OCI-LY3 (cell line): ENCODE data around the gene TAPBPL.

Experiments
- H2AFZ ChIP-seq: fragments of 200-600, 300-600 bp; shearing (Covaris generic); 2 replicates; pipeline ENCODE4 v1.6.0; 2014; ENCODE audit warnings: antibody characterized with exemption, low read depth, low read length
- H3K27ac ChIP-seq: fragments of 200-600, 300-600 bp; sonication (generic); 2 replicates; pipeline ENCODE4 v1.5.1; 2014; ENCODE audit warnings: mild to moderate bottlenecking, low read length, moderate library complexity, mixed read lengths
- H3K27me3 ChIP-seq: fragments of 200-600, 300-600 bp; sonication (generic); 2 replicates; pipeline ENCODE4 v1.6.1; 2014; ENCODE audit warnings: low read depth, low read length, mixed read lengths
- H3K36me3 ChIP-seq: fragments of 200-600, 300-600 bp; sonication (generic); replicated peaks from 2 replicates; pipeline ENCODE3; 2014; ENCODE audit warnings: low read depth, low read length, mixed read lengths
- H3K4me1 ChIP-seq: fragments of 300-600, 200-600 bp; sonication (generic); 2 replicates; pipeline ENCODE4 v1.6.1; 2014; ENCODE audit warnings: low read length, mixed read lengths
- H3K4me2 ChIP-seq: fragments of 200-600, 300-600 bp; sonication (generic); 2 replicates; pipeline ENCODE4 v1.6.1; 2014; ENCODE audit warnings: low read length, mixed read lengths
- H3K4me3 ChIP-seq: fragments of 300-600, 200-600 bp; sonication (generic); 2 replicates; pipeline ENCODE4 v1.5.1; 2014; ENCODE audit warnings: antibody characterized with exemption, mild to moderate bottlenecking, low read length, moderate library complexity
- H3K79me2 ChIP-seq: fragments of 300-600, 200-600 bp; shearing (Covaris generic); 2 replicates; pipeline ENCODE4 v1.6.1; 2014; ENCODE audit warnings: mild to moderate bottlenecking, low read length, mixed read lengths
- H3K9ac ChIP-seq: fragments of 300-600, 200-600 bp; shearing (Covaris generic); 2 replicates; pipeline ENCODE4 v1.6.0; 2014; ENCODE audit warnings: mild to moderate bottlenecking, low read length, moderate library complexity
- H3K9me3 ChIP-seq: fragments of 200-600, 300-600 bp; shearing (Covaris generic); 2 replicates; pipeline ENCODE4 v1.6.1; 2014; ENCODE audit warnings: low read length, mixed read lengths; ENCODE audit not compliant: insufficient read depth
- H4K20me1 ChIP-seq: fragments of 200-600, 300-600 bp; sonication (generic); 2 replicates; pipeline ENCODE4 v1.6.1; 2016; ENCODE audit warnings: low read length, mixed read lengths; ENCODE audit not compliant: insufficient read depth
- CTCF ChIP-seq: fragments of 200-600, 300-600 bp; sonication (generic); IDR thresholded peaks from 2 replicates; pipeline ENCODE4 v1.5.1; 2014; ENCODE audit warnings: antibody characterized with exemption, low read length, low read depth
- EZH2phosphoT487 ChIP-seq: fragments of 200-600 bp; shearing (Covaris generic); IDR thresholded peaks from 2 replicates; pipeline ENCODE4 v1.6.1; 2018; ENCODE audit warnings: antibody characterized with exemption, mixed run types, low read depth

Gene TAPBPL

GRCh38 chr12:6435961-6436715 lies 15.7 kb upstream of the TAPBPL start:
- peaks cover 6% of the 10 kb centered on the region; the same call in 1 of the 2 replicates for H3K4me1 ChIP-seq
- H2AFZ ChIP-seq, result no peak overlapping the region
- no peak overlapping the region for H3K9ac ChIP-seq
- H3K4me3 ChIP-seq, result no peak overlapping the region
- H3K27me3 ChIP-seq, result no peaks in the 10 kb centered on the region
- H3K9me3 ChIP-seq, result no peaks in the 10 kb centered on the region
- no peak overlapping the region for H3K4me2 ChIP-seq
- no peaks in the 10 kb centered on the region for H3K36me3 ChIP-seq
- no peak overlapping the region for H3K27ac ChIP-seq
- no peaks in the 10 kb centered on the region for H4K20me1 ChIP-seq
- no peaks in the 10 kb centered on the region for H3K79me2 ChIP-seq
- TF ChIP-seq CTCF (no peak), EZH2phosphoT487 (no peak)

DNA sequence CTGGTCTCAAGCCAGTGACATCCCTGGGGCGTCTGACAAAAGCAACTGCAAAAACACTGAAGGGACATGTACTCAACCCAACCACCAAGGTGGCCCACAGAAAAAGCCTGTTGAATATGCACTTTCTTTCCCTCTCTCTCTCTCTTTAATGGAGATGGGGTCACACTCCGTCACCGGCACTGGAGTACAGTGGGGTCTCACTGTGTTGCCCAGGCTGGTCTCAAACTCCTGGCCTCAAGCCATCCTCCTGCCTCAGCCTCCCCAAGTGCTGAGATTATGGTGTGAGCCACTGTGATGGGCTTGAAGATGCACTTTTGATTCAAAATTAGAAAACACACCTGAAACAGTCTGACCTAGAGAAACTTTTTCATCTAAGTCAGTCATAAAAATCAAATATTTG lies 14.3 kb upstream of the TAPBPL start:
- TF ChIP-seq EZH2phosphoT487 (no peak), CTCF (no peak)

GRCh38 chr12:6438345-6438744 lies 13.5 kb upstream of the TAPBPL start:
- Histone ChIP-seq H2AFZ (no peak overlapping the region), H3K9me3 (no peaks in the 10 kb centered on the region), H3K4me3 (no peak overlapping the region), H3K27ac (no peak overlapping the region), H3K4me2 (no peak overlapping the region), H3K79me2 (no peaks in the 10 kb centered on the region), H4K20me1 (no peaks in the 10 kb centered on the region), H3K36me3 (no peaks in the 10 kb centered on the region), H3K9ac (no peak overlapping the region), H3K27me3 (no peaks in the 10 kb centered on the region), H3K4me1 (peaks cover 4% of the 10 kb centered on the region)
- TF ChIP-seq CTCF, result no peak
- no peak for TF ChIP-seq EZH2phosphoT487

More for the DNA sequence above, 14.3 kb upstream of the TAPBPL start:
- no peak overlapping the region for H2AFZ ChIP-seq
- H3K9me3 ChIP-seq, result no peaks in the 10 kb centered on the region
- no peak overlapping the region for H3K27ac ChIP-seq
- H3K4me3 ChIP-seq, result no peak overlapping the region
- no peak overlapping the region for H3K4me2 ChIP-seq
- no peaks in the 10 kb centered on the region for H4K20me1 ChIP-seq
- peaks cover 5% of the 10 kb centered on the region; the same call in 1 of the 2 replicates for H3K4me1 ChIP-seq
- no peaks in the 10 kb centered on the region for H3K36me3 ChIP-seq
- H3K79me2 ChIP-seq, result no peaks in the 10 kb centered on the region
- no peak overlapping the region for H3K9ac ChIP-seq
- H3K27me3 ChIP-seq, result no peaks in the 10 kb centered on the region

DNA sequence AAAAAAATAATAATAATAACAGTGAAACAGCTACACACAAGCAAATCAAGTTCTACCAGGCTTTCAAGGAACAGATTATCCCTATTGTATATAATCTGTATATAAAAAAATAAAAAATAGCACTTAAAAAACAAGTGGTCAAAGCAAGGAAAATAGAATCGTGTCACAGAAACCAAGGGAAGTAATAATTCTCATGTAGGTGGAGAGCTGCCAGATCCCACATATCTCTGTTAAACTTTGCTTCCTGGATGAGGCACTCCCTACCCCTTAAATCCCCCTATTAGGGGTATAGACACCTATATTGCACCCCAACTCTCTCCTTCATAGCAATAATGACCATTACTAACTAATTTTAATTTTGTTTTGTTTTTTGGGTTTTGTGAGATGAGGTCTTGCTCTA lies 11.5 kb upstream of the TAPBPL start:
- H3K4me1 ChIP-seq, result peaks cover 13% of the 10 kb centered on the region
- no peak overlapping the region for H2AFZ ChIP-seq
- no peaks in the 10 kb centered on the region for H4K20me1 ChIP-seq
- H3K4me3 ChIP-seq, result no peak overlapping the region
- no peak overlapping the region for H3K9ac ChIP-seq
- no peaks in the 10 kb centered on the region for H3K79me2 ChIP-seq
- no peak overlapping the region for H3K4me2 ChIP-seq
- peaks cover 11% of the 10 kb centered on the region; the same call in 1 of the 2 replicates for H3K9me3 ChIP-seq
- H3K36me3 ChIP-seq, result no peaks in the 10 kb centered on the region
- TF ChIP-seq EZH2phosphoT487 (no peak), CTCF (no peak)
- no peak overlapping the region for H3K27ac ChIP-seq
- no peaks in the 10 kb centered on the region for H3K27me3 ChIP-seq
